ENCODE measurements around the gene ZBTB40. TPM values are rescaled to one million over a fixed set of nuclear protein-coding genes. Genes with fewer than 3 reads are reported as not detected.

Gene ZBTB40
- total RNA-seq, 1 experiment from 2014 or later: 21.4 TPM

DNA sequence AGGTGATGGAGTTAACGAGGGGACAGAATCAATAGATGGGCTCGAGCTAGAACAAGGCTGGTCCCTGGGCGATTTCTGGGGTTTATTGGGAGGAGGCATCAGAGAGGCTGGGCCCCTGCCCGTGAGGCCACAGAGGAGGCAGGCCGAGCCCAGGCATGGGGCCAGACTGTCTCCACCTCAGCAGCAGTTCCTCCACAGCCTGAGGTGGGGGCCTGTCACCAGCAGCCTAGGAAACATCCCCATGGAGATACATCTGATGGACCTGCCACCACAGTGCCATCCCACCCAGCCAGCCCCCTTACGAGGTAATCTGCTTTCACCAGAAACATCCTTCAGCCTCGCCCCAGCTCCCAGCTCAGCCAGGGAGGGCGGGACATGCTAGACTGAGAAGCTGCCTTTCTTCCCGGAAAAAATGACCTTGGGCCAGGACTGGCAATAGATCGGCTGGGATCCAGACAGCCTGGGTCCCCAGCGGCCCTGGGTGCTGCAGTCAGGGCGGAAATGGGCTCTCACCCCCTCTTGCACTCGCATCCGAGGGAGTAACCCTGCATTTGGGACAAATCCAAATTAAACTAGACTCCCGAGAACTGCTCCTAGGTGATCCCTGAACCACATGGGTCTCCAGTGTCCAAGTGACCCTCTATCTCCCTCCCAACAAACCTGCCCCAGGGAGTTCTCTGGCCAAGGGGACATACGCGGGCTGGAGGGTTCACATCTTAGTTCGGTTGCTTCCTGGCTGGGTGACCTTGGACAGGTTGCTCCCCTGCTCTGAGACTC lies 101.6 kb downstream of the ZBTB40 start:
- TF ChIP-seq EZH2 (IDR thresholded peaks at IDR 0.05; ENCODE audit: low read depth): no peak
- TF ChIP-seq, protein P1, sequence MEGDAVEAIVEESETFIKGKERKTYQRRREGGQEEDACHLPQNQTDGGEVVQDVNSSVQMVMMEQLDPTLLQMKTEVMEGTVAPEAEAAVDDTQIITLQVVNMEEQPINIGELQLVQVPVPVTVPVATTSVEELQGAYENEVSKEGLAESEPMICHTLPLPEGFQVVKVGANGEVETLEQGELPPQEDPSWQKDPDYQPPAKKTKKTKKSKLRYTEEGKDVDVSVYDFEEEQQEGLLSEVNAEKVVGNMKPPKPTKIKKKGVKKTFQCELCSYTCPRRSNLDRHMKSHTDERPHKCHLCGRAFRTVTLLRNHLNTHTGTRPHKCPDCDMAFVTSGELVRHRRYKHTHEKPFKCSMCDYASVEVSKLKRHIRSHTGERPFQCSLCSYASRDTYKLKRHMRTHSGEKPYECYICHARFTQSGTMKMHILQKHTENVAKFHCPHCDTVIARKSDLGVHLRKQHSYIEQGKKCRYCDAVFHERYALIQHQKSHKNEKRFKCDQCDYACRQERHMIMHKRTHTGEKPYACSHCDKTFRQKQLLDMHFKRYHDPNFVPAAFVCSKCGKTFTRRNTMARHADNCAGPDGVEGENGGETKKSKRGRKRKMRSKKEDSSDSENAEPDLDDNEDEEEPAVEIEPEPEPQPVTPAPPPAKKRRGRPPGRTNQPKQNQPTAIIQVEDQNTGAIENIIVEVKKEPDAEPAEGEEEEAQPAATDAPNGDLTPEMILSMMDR (conservative IDR thresholded peaks at IDR 0.05): no peak
- Histone ChIP-seq H3K36me3 (ENCODE audit: low read depth) (no peaks in the 10 kb centered on the region), H3K9me3 (ENCODE audit: insufficient read depth, low read depth) (no peaks in the 10 kb centered on the region), H3F3A (ENCODE audit: insufficient read depth, low read depth) (no peaks in the 10 kb centered on the region), H3K4me2 (no peak overlapping the region), H3K27ac (no peak overlapping the region), H3K9me2 (ENCODE audit: insufficient read depth) (no peaks in the 10 kb centered on the region), H4K20me1 (ENCODE audit: insufficient read depth) (no peaks in the 10 kb centered on the region), H3K79me2 (ENCODE audit: low read depth) (no peaks in the 10 kb centered on the region), H3K27me3 (ENCODE audit: insufficient read depth, low read depth) (peaks cover 48% of the 10 kb centered on the region), H2AFZ (no peak overlapping the region), H3K4me3 (no peak overlapping the region), H3K4me1 (replicated peaks; ENCODE audit: insufficient read depth) (no peaks in the 10 kb centered on the region)
- BruUV-seq (replicated peaks): no TSS peak
- ChIA-PET CTCF (no interaction called here), POLR2A (ENCODE audit: unreplicated experiment) (no interaction called here)
- DNase-seq: no peak
- intact Hi-C loops (cut with micrococcal nuclease; ENCODE audit: unreplicated experiment): no loop called here

DNA sequence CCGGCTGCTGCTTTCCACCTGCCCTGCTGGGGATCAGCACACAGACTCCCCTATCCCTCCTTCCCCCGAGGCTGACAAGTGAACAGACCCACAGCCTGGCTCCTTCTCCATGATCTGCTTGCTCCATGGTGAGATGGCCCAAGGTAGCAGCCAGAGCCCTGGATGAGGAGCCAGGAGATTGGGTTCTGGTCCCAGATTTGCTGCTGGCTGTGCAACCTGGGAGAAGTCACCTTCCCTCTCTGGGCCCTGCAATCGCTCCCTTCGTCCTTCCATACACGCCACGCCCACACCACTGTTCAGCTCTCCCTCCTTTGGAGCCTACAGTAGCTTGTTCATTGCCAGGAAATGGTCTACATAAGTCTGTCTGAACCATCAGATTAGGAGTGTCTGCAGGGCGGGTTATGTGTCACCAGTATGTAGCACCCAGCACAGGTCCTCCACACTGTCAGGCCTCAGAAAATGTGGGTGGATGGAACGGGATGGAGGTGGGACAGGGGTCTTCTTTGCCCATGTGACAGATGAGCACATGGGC lies 102.4 kb downstream of the ZBTB40 start:
- no peaks in the 10 kb centered on the region for H4K20me1 ChIP-seq (ENCODE audit: insufficient read depth)
- TF ChIP-seq EZH2 (IDR thresholded peaks at IDR 0.05; ENCODE audit: low read depth): no peak
- TF ChIP-seq, protein P1 (conservative IDR thresholded peaks at IDR 0.05): no peak
- CTCF ChIA-PET: no interaction called here
- no peaks in the 10 kb centered on the region for H3K36me3 ChIP-seq (ENCODE audit: low read depth)
- no peak overlapping the region for H2AFZ ChIP-seq
- no peak overlapping the region for H3K4me2 ChIP-seq
- no peaks in the 10 kb centered on the region for H3K4me1 ChIP-seq (replicated peaks; ENCODE audit: insufficient read depth)
- H3K9me3 ChIP-seq (ENCODE audit: insufficient read depth, low read depth): no peaks in the 10 kb centered on the region
- no peaks in the 10 kb centered on the region for H3F3A ChIP-seq (ENCODE audit: insufficient read depth, low read depth)
- BruUV-seq (replicated peaks): no TSS peak
- H3K79me2 ChIP-seq (ENCODE audit: low read depth): no peaks in the 10 kb centered on the region
- intact Hi-C loops (cut with micrococcal nuclease; ENCODE audit: unreplicated experiment): no loop called here
- H3K9me2 ChIP-seq (ENCODE audit: insufficient read depth): no peaks in the 10 kb centered on the region
- H3K4me3 ChIP-seq: no peak overlapping the region
- H3K27me3 ChIP-seq (ENCODE audit: insufficient read depth, low read depth): peaks cover 46% of the 10 kb centered on the region
- POLR2A ChIA-PET (ENCODE audit: unreplicated experiment): no interaction called here
- H3K27ac ChIP-seq: no peak overlapping the region
- DNase-seq: no peak

DNA sequence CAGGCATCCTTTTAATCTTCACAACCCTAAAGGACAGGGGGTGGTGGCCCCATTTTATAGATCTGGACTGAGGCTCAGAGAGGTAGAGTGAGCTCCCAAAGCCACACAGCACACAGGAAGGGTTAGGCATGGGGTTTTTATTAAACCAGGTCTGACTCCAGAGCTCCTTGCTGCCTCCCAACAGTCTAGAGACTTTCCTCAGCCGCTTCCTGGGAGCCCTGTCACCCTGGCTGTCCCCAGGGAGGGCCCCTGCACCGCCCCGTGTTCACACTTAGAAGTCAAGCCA lies 103.7 kb downstream of the ZBTB40 start:
- Histone ChIP-seq H3K9me2 (ENCODE audit: insufficient read depth) (no peaks in the 10 kb centered on the region), H3K36me3 (ENCODE audit: low read depth) (no peaks in the 10 kb centered on the region), H3K9me3 (ENCODE audit: insufficient read depth, low read depth) (no peaks in the 10 kb centered on the region), H3K27ac (no peak overlapping the region), H2AFZ (no peak overlapping the region), H3K4me1 (replicated peaks; ENCODE audit: insufficient read depth) (no peaks in the 10 kb centered on the region), H3K4me3 (no peak overlapping the region), H3K27me3 (ENCODE audit: insufficient read depth, low read depth) (peaks cover 49% of the 10 kb centered on the region), H3K79me2 (ENCODE audit: low read depth) (no peaks in the 10 kb centered on the region), H3K4me2 (no peak overlapping the region), H3F3A (ENCODE audit: insufficient read depth, low read depth) (no peaks in the 10 kb centered on the region), H4K20me1 (ENCODE audit: insufficient read depth) (no peaks in the 10 kb centered on the region)
- intact Hi-C loops (cut with micrococcal nuclease; ENCODE audit: unreplicated experiment): no loop called here
- POLR2A ChIA-PET (ENCODE audit: unreplicated experiment): no interaction called here
- no peak for DNase-seq
- no TSS peak for BruUV-seq (replicated peaks)
- CTCF ChIA-PET: no interaction called here
- TF ChIP-seq EZH2 (IDR thresholded peaks at IDR 0.05; ENCODE audit: low read depth): no peak
- TF ChIP-seq, protein P1 (conservative IDR thresholded peaks at IDR 0.05): no peak
